ENCODE data around the gene ALDH1A3.

ALDH1A3 gene

DNA sequence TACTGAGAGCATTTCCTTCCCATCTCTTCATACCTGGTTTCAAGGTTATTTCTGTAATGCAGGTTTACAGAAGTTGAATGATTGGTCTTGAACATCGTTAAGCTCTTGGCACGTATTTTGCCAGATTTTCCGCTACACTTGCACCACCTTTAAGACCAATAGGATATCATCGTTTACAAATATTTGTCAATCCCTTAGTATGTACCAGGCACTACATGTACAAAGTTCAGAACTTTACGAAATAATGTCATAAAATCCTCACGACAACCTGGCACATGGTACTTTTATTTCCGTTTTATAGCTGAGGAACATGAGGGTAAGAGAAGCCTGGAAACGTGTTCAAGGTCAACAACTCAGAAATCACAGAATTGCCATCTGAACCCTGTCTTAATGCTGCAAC lies 45.8 kb downstream of the ALDH1A3 start:
- no peak for DNase-seq (ENCODE audit: low spot score)

DNA sequence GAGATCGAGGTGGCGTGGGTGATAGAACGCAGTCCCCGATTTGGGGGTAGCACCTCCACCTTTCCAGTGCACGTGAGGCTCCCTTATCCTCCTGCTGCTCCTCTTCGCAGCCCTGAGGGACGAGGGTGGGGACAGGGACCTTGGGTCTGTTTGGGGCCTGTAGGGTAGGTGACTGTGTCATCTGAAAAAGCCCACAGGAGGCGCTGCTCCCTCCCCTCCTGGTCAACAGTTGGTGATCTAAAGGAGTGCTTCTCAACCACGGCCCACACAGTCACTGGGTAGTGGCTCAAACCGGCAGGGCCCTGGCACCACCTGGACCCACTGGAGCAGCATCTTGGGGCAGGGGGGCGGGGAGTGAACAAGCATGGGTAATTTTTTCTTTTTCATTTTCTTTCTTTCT lies 46.6 kb downstream of the ALDH1A3 start:
- no peak for DNase-seq (ENCODE audit: low spot score)

- DNase-seq (ENCODE audit: low spot score): no peak
Measured at GRCh38 chr15:100926971-100927756, 47.5 kb downstream of the ALDH1A3 start.

DNA sequence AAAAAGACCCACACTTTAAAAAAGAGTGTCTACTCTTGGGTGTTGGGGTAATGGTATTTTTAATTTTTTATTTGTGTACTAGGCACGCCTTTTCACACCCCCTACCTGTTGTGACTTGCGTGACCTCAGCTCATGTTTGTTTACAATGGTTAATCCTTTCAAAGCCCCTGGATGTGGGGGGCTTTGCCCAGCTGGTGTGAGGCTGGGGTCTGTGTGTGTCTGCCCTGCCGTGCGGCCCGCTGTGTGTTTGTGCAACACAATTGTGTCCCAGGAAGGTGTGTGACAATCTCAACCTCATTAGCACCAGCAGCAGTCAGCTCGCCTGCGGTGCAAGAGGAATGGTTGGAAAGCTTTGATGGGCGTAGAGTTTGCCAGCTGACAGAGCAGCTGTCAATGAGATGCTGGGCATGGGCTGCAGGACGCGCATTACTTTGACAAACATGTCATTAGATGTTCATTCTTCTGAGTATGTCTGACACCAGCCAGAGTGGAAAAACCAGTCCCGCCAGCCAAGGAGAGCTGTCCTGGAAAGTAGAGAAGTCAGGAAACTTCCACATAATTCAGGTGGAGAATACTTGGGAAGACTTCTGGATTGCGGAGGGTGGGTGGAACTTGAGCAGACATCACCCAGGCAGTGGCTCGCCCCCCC lies 49.1 kb downstream of the ALDH1A3 start:
- DNase-seq (ENCODE audit: low spot score): no peak

DNA sequence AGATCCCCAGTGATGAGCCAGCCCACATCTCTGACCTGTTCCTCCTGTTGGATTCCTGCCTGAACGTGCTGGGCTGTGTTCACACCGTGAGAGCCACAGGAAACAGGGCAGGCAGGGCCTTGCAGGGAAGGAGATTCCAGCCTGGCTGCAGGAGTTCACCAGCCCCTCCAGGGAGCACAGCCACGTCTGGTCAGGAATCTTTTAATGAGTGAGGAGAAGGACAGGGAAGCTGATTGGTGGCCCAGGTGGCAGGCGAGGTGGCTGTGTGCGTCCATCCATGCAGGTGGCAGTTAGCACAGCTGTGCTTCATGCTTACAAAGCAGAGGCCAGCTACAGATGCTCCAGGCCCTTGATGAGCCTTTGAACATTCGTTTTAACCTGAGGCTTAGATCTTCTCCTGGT lies 50.0 kb downstream of the ALDH1A3 start:
- no peak for DNase-seq (ENCODE audit: low spot score)

DNA sequence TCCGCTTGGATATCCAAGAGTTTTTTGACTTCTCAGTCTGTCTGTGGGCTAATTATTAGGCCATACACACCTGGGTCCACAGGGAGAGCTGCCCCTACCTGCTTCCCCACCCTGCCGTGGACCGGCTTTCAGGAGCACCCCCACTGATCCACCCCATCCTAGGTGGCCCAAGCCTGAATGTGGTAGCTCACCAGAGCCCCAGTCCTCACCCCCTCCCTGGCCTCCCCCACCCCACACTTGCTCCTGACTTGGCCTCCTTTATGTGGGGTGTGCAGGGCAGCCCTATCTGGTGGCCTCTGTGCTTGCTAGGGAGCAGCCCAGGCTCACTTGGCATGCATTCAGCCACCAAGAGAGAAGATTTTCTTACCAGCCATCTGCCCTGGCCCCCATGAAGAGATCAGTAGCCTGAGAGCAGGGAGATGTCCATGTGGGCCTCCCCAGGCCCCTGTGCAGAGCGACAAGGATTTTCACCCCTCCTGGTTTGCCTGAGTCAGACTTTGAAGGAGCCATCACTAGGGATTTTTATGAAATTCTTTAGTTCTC lies 50.7 kb downstream of the ALDH1A3 start:
- no peak for DNase-seq (ENCODE audit: low spot score)

- no peak for DNase-seq (ENCODE audit: low spot score)
Measured at GRCh38 chr15:100931143-100931890, 51.7 kb downstream of the ALDH1A3 start.

- no peak for DNase-seq (ENCODE audit: low spot score)
Measured at GRCh38 chr15:100932676-100933348, 53.2 kb downstream of the ALDH1A3 start.

DNA sequence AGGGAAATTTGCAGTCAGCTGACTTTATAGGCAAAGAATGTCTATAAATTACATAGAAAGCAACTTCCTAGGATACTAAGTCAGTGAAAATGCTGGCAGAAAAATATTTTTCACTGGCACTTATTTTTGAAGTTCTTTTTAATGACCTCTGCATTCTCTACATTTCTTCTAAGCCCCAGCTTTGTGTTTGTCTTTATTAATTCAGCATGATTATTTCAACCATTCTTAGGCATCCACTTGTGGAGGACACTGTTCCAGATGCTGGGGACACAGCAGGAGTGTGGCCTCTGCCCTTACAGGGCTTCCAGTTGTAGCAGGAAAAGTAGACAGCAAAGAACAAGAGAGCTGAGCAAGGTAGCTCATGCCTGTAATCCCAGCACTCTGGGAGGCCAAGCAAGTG lies 54.5 kb downstream of the ALDH1A3 start:
- DNase-seq (ENCODE audit: low spot score): no peak

GRCh38 chr15:100934726-100935125 lies 55.1 kb downstream of the ALDH1A3 start:
- no peak for DNase-seq (ENCODE audit: low spot score)

DNA sequence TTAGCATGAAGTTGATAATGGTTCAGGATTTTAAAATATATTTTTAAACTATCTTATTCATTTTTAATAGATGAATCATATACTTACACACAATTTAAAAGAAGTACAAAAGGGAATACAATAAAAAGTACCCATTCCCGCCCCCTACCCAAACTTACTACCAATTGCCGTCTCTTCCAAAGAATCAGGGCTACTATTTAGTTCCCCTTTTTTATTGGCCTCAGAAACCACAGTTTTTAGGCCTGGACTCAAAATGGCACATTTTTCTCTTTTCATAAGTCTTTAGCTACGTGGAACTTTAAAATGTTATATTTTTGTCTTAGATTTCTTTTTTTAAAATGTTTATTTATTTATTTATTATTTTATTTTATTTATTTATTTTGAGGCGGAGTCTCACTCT lies 57.5 kb downstream of the ALDH1A3 start:
- DNase-seq (ENCODE audit: low spot score): no peak

- DNase-seq (ENCODE audit: low spot score): no peak
Measured at GRCh38 chr15:100939791-100940190, 60.2 kb downstream of the ALDH1A3 start.

DNA sequence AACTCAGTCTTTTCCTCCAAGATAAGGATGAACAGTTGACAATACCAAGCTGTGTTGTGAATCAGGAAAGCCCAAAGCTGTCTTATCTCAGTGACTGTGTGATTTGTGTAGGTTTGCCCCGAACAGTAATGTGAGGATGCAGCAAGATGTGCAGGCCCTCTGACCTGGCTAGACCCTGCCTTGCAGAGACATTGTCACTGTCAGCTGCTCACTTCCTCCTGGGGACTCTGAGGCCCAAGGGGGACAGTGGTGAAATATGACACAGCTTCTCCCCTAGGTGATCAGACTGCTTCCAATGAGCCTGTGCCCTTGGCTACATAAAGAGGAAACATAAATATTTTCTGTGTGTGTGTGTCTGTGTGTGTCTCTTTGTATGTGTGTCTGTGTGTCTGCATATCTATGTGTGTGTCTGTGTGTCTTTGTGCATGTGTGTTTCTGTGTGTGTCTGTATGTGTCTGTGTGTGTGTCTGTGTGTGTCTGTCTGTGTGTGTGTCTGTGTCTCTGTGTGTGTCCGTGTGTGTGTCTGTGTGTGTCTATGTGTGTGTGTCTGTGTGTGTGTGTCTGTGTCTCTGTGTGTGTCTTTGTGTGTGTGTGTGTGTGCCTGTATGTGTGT lies 61.2 kb downstream of the ALDH1A3 start:
- no peak for DNase-seq (ENCODE audit: low spot score)

DNA sequence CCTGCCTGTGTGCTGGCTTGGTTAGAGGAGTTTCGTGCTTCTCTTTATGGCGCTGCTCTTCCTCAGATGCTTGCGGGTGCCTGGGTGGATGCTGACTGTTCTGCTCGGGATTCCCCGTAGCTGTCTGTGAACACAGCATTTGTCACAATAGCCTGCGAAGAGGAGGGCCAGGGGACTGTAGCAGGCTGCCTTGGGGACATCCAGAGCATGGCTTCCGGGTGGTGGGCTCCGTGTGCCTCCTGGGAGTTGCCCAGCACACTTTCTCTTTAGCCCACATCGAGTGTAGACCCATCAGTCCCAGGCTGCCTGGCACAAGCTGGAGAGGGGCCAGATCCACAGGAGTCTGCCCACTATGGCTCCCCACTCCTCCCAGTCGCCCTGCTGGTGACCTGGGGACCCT lies 61.9 kb downstream of the ALDH1A3 start:
- no peak for DNase-seq (ENCODE audit: low spot score)

DNA sequence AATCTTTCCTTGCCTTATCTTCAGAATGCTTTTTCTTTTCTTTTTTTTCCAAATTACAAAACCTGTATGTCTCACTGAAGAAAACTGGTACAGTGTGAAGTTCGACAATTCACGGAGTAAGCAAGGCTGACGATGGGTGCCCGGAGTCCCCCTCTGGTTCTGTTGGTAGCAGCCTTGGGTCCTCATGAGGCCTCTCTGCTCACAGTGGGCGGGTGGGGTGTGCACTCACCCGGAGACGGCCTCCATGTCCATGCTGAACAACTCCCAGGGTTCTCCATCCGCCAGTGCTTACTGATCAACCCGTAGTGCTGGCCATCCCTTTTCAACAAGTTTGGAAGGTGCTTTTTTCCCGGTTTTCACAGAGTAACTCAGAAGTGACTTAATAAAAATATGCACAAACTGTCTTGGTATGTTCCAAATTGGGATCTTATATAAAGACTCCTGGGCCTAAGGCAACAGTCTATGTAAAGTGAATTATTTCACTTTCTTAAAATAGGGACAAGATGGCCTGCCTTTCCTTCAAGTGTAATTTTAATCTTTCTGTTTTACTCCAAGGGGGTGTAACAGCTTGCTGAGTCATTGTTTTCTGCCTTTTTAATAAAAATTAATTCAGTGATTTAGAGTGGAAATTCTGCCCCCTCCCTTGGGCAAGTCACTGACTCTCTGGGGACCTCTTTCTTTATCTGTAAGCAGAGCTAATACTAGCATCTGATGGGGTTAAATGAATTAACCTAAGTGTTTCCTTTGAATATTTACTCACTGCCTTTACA lies 63.2 kb downstream of the ALDH1A3 start:
- DNase-seq (ENCODE audit: low spot score): no peak

DNA sequence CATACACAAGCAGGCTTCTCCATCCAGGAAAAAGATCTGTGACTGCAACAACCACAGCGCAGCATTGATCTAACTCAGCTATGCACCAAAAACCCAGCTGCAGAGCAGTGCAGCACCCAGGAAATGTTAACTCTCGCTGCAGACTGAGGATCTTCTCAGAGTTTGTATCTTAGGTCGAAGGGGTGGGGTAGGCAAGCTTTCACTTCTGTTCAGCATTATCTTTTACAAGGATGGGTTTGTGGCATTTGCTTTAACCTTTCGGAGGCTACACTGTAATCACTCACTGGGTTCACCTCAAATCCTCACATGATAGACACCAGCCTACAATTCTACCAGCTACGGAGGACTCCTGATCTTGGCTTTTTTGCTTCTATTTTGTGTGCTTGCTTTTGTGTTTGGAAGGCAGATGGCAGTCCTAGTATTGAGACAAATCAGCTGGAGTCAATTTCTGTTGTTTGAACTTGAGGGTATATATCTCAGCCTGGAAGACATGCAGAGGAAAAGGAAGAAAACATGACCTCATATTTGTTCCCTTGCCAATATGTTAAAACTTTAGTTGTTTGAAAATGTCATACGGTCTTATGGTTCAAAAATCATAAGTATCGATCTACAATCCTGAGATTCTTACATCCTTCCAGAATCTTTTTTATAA lies 64.7 kb downstream of the ALDH1A3 start:
- no peak for DNase-seq (ENCODE audit: low spot score)

GRCh38 chr15:100944986-100945385 lies 65.4 kb downstream of the ALDH1A3 start:
- no peak for DNase-seq (ENCODE audit: low spot score)

DNA sequence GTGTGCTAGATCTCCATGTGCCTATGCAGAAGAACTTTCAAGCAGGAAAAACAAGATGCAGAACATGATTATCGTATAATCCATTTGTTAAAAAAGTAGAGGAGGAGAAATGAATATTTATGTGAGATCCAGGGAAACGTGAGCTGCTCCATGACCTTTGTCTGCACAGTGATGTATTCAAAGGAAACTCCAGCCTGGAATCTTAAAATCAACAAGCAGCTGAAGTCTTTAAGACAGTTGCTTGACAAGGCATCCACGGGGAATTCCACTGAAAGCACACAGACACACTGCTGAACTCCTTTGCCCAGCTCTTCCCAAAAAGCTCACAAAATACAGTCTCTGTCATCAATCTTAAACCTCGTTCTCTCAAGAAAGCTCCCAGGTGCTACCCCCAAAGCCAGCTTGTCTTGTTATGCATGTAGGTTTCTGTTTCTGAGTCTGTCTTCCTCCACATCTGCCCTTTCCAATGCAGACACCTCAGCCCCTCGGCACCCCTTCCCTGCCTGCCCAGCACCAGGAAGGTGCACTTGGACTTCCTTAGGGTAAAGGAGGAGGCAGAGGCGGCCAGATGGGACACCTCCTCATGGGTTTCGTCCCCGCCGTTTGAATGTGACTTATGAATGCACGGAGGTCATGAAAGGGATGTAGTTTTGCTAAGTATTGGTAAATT lies 68.3 kb downstream of the ALDH1A3 start:
- DNase-seq (ENCODE audit: low spot score): no peak

DNA sequence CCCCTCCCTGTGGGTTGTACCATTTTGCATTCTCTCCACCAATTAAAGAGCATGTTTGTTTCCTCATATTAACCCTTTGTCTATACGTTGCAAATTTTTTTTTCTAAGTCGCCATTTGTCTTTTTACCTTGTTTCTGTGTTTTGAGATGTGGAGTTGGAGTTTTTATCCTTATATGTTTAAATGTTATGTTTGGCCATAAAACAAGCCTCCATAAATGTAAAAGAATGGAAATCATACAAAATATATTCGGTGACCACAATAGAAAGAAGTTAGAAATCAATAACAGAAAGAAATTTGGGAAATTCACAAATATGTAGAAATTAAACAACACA lies 68.8 kb downstream of the ALDH1A3 start:
- no peak for DNase-seq (ENCODE audit: low spot score)

DNA sequence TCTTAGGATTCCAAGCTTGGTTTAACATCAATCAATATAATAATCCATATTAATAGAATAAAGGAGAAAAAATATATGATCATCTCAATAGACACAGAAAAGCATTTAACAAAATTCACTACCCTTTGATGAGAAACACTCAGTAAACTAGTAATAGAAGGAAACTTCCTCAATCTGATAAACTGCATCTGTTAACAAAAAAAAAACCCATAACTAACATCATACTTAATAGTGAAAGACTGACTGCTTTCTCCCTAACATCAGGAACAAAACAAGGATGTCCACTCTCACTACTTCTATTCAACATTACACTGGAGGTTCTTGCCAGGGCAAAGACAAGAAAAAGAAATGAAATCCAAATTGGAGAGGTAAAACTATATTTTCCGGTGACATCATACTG lies 70.1 kb downstream of the ALDH1A3 start:
- DNase-seq (ENCODE audit: low spot score): no peak
